Measurements from ENCODE around the gene VAV2. TPM values are rescaled to one million over a fixed set of nuclear protein-coding genes. Genes with fewer than 3 reads are reported as not detected.

The VAV2 gene
- total and polyA plus RNA-seq, 4 donors = 4.9 to 26.4 (median 17.0) TPM

- no peak for TF ChIP-seq RAD21 (IDR thresholded peaks at IDR 0.05)
- no peak for TF ChIP-seq JUND (IDR thresholded peaks at IDR 0.05)
- TF ChIP-seq ATF3 (IDR thresholded peaks at IDR 0.05) = no peak
- no peak for TF ChIP-seq REST (IDR thresholded peaks at IDR 0.05)
- no peak for TF ChIP-seq HNF4G (IDR thresholded peaks at IDR 0.05)
- TF ChIP-seq FOXA2 (IDR thresholded peaks at IDR 0.05) = no peak
- no peak for TF ChIP-seq NR2F2 (IDR thresholded peaks at IDR 0.05)
- TF ChIP-seq HNF4A (conservative IDR thresholded peaks at IDR 0.05) = no peak
- TF ChIP-seq ZBTB33 (IDR thresholded peaks at IDR 0.05) = no peak
- no peak for TF ChIP-seq YY1 (IDR thresholded peaks at IDR 0.05)
- no peak for TF ChIP-seq FOXA1 (IDR thresholded peaks at IDR 0.05)
- TF ChIP-seq RXRA (IDR thresholded peaks at IDR 0.05) = no peak
- no peak for TF ChIP-seq SP1 (IDR thresholded peaks at IDR 0.05)
- no peak for TF ChIP-seq CTCF (IDR thresholded peaks at IDR 0.05; ENCODE audit: low read depth, low read length, missing input control)
- no peak for TF ChIP-seq GABPA (IDR thresholded peaks at IDR 0.05 in 1 of 2, conservative IDR thresholded peaks at IDR 0.05 in 1 of 2)
- TF ChIP-seq EGR1 (IDR thresholded peaks at IDR 0.05; ENCODE audit: low read depth in 2 of 2) = no peak
- TF ChIP-seq TAF1 (conservative IDR thresholded peaks at IDR 0.05) = no peak
- Histone ChIP-seq H3K36me3 (ENCODE audit: control insufficient read depth in 4 of 4, insufficient read depth in 3 of 4, low read depth in 1 of 4, low read length in 3 of 4) (peaks cover 7 to 67% (median 15%) of the 10 kb centered on the region in 4 donors), H3K27me3 (ENCODE audit: control insufficient read depth in 4 of 4, insufficient read depth in 4 of 4, low read length in 3 of 4) (no peaks in the 10 kb centered on the region), H3K4me1 (ENCODE audit: control insufficient read depth in 4 of 4, insufficient read depth in 4 of 4, low read length in 3 of 4) (no peaks in the 10 kb centered on the region), H3K9me3 (ENCODE audit: control insufficient read depth in 4 of 4, low read length in 3 of 4) (no peaks in the 10 kb centered on the region), H3K27ac (ENCODE audit: low read depth in 1 of 2, low read length in 2 of 2) (no peak overlapping the region), H3K9ac (ENCODE audit: low read depth in 1 of 2, low read length in 2 of 2) (no peak overlapping the region), H3K4me3 (ENCODE audit: low read depth in 1 of 3, low read length in 3 of 3) (no peak overlapping the region)
- DNase-seq (ENCODE audit: low spot score) = no peak
- WGBS = 90% methylated on average over 7 of the region's 7 CpGs
These were observed 182.8 kb downstream of the VAV2 start for GRCh38 chr9:133809335-133809734.

- H3K4me1 ChIP-seq (ENCODE audit: control insufficient read depth in 4 of 4, insufficient read depth in 4 of 4, low read length in 3 of 4) = no peaks in the 10 kb centered on the region
- 90% methylated on average over 13 of the region's 13 CpGs for WGBS
- DNase-seq (ENCODE audit: low spot score) = no peak
- H3K4me3 ChIP-seq (ENCODE audit: low read depth in 1 of 3, low read length in 3 of 3) = no peak overlapping the region
- peaks cover 7 to 75% (median 16%) of the 10 kb centered on the region in 4 donors for H3K36me3 ChIP-seq (ENCODE audit: control insufficient read depth in 4 of 4, insufficient read depth in 3 of 4, low read depth in 1 of 4, low read length in 3 of 4)
- H3K9ac ChIP-seq (ENCODE audit: low read depth in 1 of 2, low read length in 2 of 2) = no peak overlapping the region
- no peaks in the 10 kb centered on the region for H3K27me3 ChIP-seq (ENCODE audit: control insufficient read depth in 4 of 4, insufficient read depth in 4 of 4, low read length in 3 of 4)
- H3K27ac ChIP-seq (ENCODE audit: low read depth in 1 of 2, low read length in 2 of 2) = no peak overlapping the region
- no peaks in the 10 kb centered on the region for H3K9me3 ChIP-seq (ENCODE audit: control insufficient read depth in 4 of 4, low read length in 3 of 4)
- TF ChIP-seq HNF4G (IDR thresholded peaks at IDR 0.05) (no peak), CTCF (IDR thresholded peaks at IDR 0.05; ENCODE audit: low read depth, low read length, missing input control) (no peak), RAD21 (IDR thresholded peaks at IDR 0.05) (no peak), MAX (IDR thresholded peaks at IDR 0.05) (no peak), FOXA1 (IDR thresholded peaks at IDR 0.05) (no peak), GABPA (IDR thresholded peaks at IDR 0.05 in 1 of 2, conservative IDR thresholded peaks at IDR 0.05 in 1 of 2) (no peak), YY1 (IDR thresholded peaks at IDR 0.05) (no peak), RXRA (IDR thresholded peaks at IDR 0.05) (no peak), NR2F2 (IDR thresholded peaks at IDR 0.05) (no peak), ATF3 (IDR thresholded peaks at IDR 0.05) (no peak), ZBTB33 (IDR thresholded peaks at IDR 0.05) (no peak), FOXA2 (IDR thresholded peaks at IDR 0.05) (no peak), JUND (IDR thresholded peaks at IDR 0.05) (no peak)
These were observed 184.3 kb downstream of the VAV2 start for GRCh38 chr9:133807818-133808217.
